Dorsolateral prefrontal cortex (tissue), 118 donors: ENCODE measurements around the gene ASNS. TPM values are rescaled to one million over a fixed set of nuclear protein-coding genes. Genes with fewer than 3 reads are reported as not detected.

ENCODE experiments used
- total RNA-seq, 120 experiments: library from RNA; stranded (reverse); gene quantifications; one replicate each; pipeline versions ENCODE4 v1.2.3 to v1.2.4, GENCODE V29; 2022

Gene ASNS
- total RNA-seq, 120 experiments from 2014 or later = 42.2 to 156 (median 101) TPM

Other genes starting within 250 kb of the ASNS start
- 10 to 100 TPM in 66 of 120 experiments, 1 to 10 TPM in 54; 1.7 to 30.1 (median 10.5) TPM for gene TAC1, start 140.3 kb downstream of the ASNS start, total RNA-seq
- under 1 TPM in 2 of 120 experiments, not detected in 118; 0.72 to 0.81 TPM for gene OCM2, start 117.8 kb upstream of the ASNS start, total RNA-seq
- gene LMTK2, start 234.5 kb upstream of the ASNS start, total RNA-seq = 100 to 1,000 TPM in 69 of 120 experiments, 10 to 100 TPM in 51; 47.8 to 154 (median 104) TPM